Measurements from ENCODE around the gene GLIS1. TPM values are rescaled to one million over a fixed set of nuclear protein-coding genes. Genes with fewer than 3 reads are reported as not detected.

The GLIS1 gene
- polyA plus RNA-seq, 1 donor, result 0.58 TPM

- WGBS (ENCODE audit: insufficient coverage, low lambda C conversion rate), result no CpG with 5 or more reads among the region's 5 CpGs
- Histone ChIP-seq H3K36me3 (ENCODE audit: control insufficient read depth, insufficient read depth, low read length) (no peaks in the 10 kb centered on the region), H3K9me3 (ENCODE audit: control insufficient read depth, low read depth, low read length) (peaks cover 3% of the 10 kb centered on the region), H3K27ac (ENCODE audit: low read length) (no peak overlapping the region), H3K4me1 (ENCODE audit: control insufficient read depth, insufficient read depth, low read length) (peaks cover 9% of the 10 kb centered on the region), H3K4me3 (ENCODE audit: low read length) (no peak overlapping the region), H3K27me3 (ENCODE audit: control insufficient read depth, insufficient read depth, low read length) (no peaks in the 10 kb centered on the region)
- DNase-seq, result no peak
Measured at GRCh38 chr1:53530550-53530949, 208.4 kb downstream of the GLIS1 start.

- Histone ChIP-seq H3K27me3 (ENCODE audit: control insufficient read depth, insufficient read depth, low read length) (no peaks in the 10 kb centered on the region), H3K4me3 (ENCODE audit: low read length) (no peak overlapping the region), H3K9me3 (ENCODE audit: control insufficient read depth, low read depth, low read length) (peaks cover 3% of the 10 kb centered on the region), H3K4me1 (ENCODE audit: control insufficient read depth, insufficient read depth, low read length) (peaks cover 9% of the 10 kb centered on the region), H3K36me3 (ENCODE audit: control insufficient read depth, insufficient read depth, low read length) (no peaks in the 10 kb centered on the region), H3K27ac (ENCODE audit: low read length) (no peak overlapping the region)
- no peak for DNase-seq
- no CpG with 5 or more reads among the region's 14 CpGs for WGBS (ENCODE audit: insufficient coverage, low lambda C conversion rate)
Measured at GRCh38 chr1:53529555-53529954, 209.4 kb downstream of the GLIS1 start.

GRCh38 chr1:53527368-53527767, 211.6 kb downstream of the GLIS1 start:
- no peaks in the 10 kb centered on the region for H3K27me3 ChIP-seq (ENCODE audit: control insufficient read depth, insufficient read depth, low read length)
- no CpG with 5 or more reads among the region's 7 CpGs for WGBS (ENCODE audit: insufficient coverage, low lambda C conversion rate)
- no peaks in the 10 kb centered on the region for H3K36me3 ChIP-seq (ENCODE audit: control insufficient read depth, insufficient read depth, low read length)
- H3K9me3 ChIP-seq (ENCODE audit: control insufficient read depth, low read depth, low read length), result peaks cover 3% of the 10 kb centered on the region
- no peak overlapping the region for H3K27ac ChIP-seq (ENCODE audit: low read length)
- no peak for DNase-seq
- peaks cover 9% of the 10 kb centered on the region for H3K4me1 ChIP-seq (ENCODE audit: control insufficient read depth, insufficient read depth, low read length)
- no peak overlapping the region for H3K4me3 ChIP-seq (ENCODE audit: low read length)

GRCh38 chr1:53526451-53527101, 212.4 kb downstream of the GLIS1 start:
- H3K36me3 ChIP-seq (ENCODE audit: control insufficient read depth, insufficient read depth, low read length), result no peaks in the 10 kb centered on the region
- peaks cover 3% of the 10 kb centered on the region for H3K9me3 ChIP-seq (ENCODE audit: control insufficient read depth, low read depth, low read length)
- no peak overlapping the region for H3K4me3 ChIP-seq (ENCODE audit: low read length)
- H3K27me3 ChIP-seq (ENCODE audit: control insufficient read depth, insufficient read depth, low read length), result no peaks in the 10 kb centered on the region
- H3K4me1 ChIP-seq (ENCODE audit: control insufficient read depth, insufficient read depth, low read length), result peaks cover 9% of the 10 kb centered on the region
- peak in 1 of 2 donors; percentile 57 for DNase-seq
- no peak overlapping the region for H3K27ac ChIP-seq (ENCODE audit: low read length)
- no CpG with 5 or more reads among the region's 29 CpGs for WGBS (ENCODE audit: insufficient coverage, low lambda C conversion rate)

GRCh38 chr1:53525595-53525994, 213.4 kb downstream of the GLIS1 start:
- no peak for DNase-seq
- no peak overlapping the region for H3K4me3 ChIP-seq (ENCODE audit: low read length)
- H3K27me3 ChIP-seq (ENCODE audit: control insufficient read depth, insufficient read depth, low read length), result no peaks in the 10 kb centered on the region
- peaks cover 9% of the 10 kb centered on the region for H3K4me1 ChIP-seq (ENCODE audit: control insufficient read depth, insufficient read depth, low read length)
- WGBS (ENCODE audit: insufficient coverage, low lambda C conversion rate), result no CpG with 5 or more reads among the region's 11 CpGs
- no peak overlapping the region for H3K27ac ChIP-seq (ENCODE audit: low read length)
- peaks cover 3% of the 10 kb centered on the region for H3K9me3 ChIP-seq (ENCODE audit: control insufficient read depth, low read depth, low read length)
- H3K36me3 ChIP-seq (ENCODE audit: control insufficient read depth, insufficient read depth, low read length), result no peaks in the 10 kb centered on the region

- 93% methylated on average over 7 of the region's 35 CpGs for WGBS (ENCODE audit: insufficient coverage, low lambda C conversion rate)
- H3K27ac ChIP-seq (ENCODE audit: low read length), result no peak overlapping the region
- H3K27me3 ChIP-seq (ENCODE audit: control insufficient read depth, insufficient read depth, low read length), result no peaks in the 10 kb centered on the region
- peaks cover 3% of the 10 kb centered on the region for H3K9me3 ChIP-seq (ENCODE audit: control insufficient read depth, low read depth, low read length)
- no peak overlapping the region for H3K4me3 ChIP-seq (ENCODE audit: low read length)
- H3K36me3 ChIP-seq (ENCODE audit: control insufficient read depth, insufficient read depth, low read length), result no peaks in the 10 kb centered on the region
- peak in 1 of 2 donors; percentile 21 for DNase-seq
- H3K4me1 ChIP-seq (ENCODE audit: control insufficient read depth, insufficient read depth, low read length), result peaks cover 9% of the 10 kb centered on the region
Measured at GRCh38 chr1:53524428-53525375, 214.3 kb downstream of the GLIS1 start.

GRCh38 chr1:53521924-53522552, 216.9 kb downstream of the GLIS1 start:
- H3K9me3 ChIP-seq (ENCODE audit: control insufficient read depth, low read depth, low read length), result peaks cover 3% of the 10 kb centered on the region
- H3K36me3 ChIP-seq (ENCODE audit: control insufficient read depth, insufficient read depth, low read length), result no peaks in the 10 kb centered on the region
- H3K27me3 ChIP-seq (ENCODE audit: control insufficient read depth, insufficient read depth, low read length), result no peaks in the 10 kb centered on the region
- H3K27ac ChIP-seq (ENCODE audit: low read length), result no peak overlapping the region
- H3K4me3 ChIP-seq (ENCODE audit: low read length), result no peak overlapping the region
- peaks cover 13% of the 10 kb centered on the region for H3K4me1 ChIP-seq (ENCODE audit: control insufficient read depth, insufficient read depth, low read length)
- DNase-seq, result peak in 1 of 2 donors; percentile 35
- 76% methylated on average over 3 of the region's 11 CpGs for WGBS (ENCODE audit: insufficient coverage, low lambda C conversion rate)

GRCh38 chr1:53520481-53520880, 218.5 kb downstream of the GLIS1 start:
- no CpG with 5 or more reads among the region's 13 CpGs for WGBS (ENCODE audit: insufficient coverage, low lambda C conversion rate)
- no peak overlapping the region for H3K4me3 ChIP-seq (ENCODE audit: low read length)
- no peak overlapping the region for H3K27ac ChIP-seq (ENCODE audit: low read length)
- DNase-seq, result no peak
- H3K36me3 ChIP-seq (ENCODE audit: control insufficient read depth, insufficient read depth, low read length), result no peaks in the 10 kb centered on the region
- H3K4me1 ChIP-seq (ENCODE audit: control insufficient read depth, insufficient read depth, low read length), result peaks cover 4% of the 10 kb centered on the region
- no peaks in the 10 kb centered on the region for H3K27me3 ChIP-seq (ENCODE audit: control insufficient read depth, insufficient read depth, low read length)
- H3K9me3 ChIP-seq (ENCODE audit: control insufficient read depth, low read depth, low read length), result no peaks in the 10 kb centered on the region

- no peaks in the 10 kb centered on the region for H3K9me3 ChIP-seq (ENCODE audit: control insufficient read depth, low read depth, low read length)
- H3K27me3 ChIP-seq (ENCODE audit: control insufficient read depth, insufficient read depth, low read length), result no peaks in the 10 kb centered on the region
- no peaks in the 10 kb centered on the region for H3K36me3 ChIP-seq (ENCODE audit: control insufficient read depth, insufficient read depth, low read length)
- H3K4me1 ChIP-seq (ENCODE audit: control insufficient read depth, insufficient read depth, low read length), result peaks cover 4% of the 10 kb centered on the region
- no CpG with 5 or more reads among the region's 8 CpGs for WGBS (ENCODE audit: insufficient coverage, low lambda C conversion rate)
- peak in 1 of 2 donors; percentile 40 for DNase-seq
- no peak overlapping the region for H3K4me3 ChIP-seq (ENCODE audit: low read length)
- H3K27ac ChIP-seq (ENCODE audit: low read length), result no peak overlapping the region
Measured at GRCh38 chr1:53519421-53519820, 219.5 kb downstream of the GLIS1 start.

GRCh38 chr1:53518775-53519174, 220.2 kb downstream of the GLIS1 start:
- H3K4me3 ChIP-seq (ENCODE audit: low read length), result no peak overlapping the region
- H3K27ac ChIP-seq (ENCODE audit: low read length), result no peak overlapping the region
- no peaks in the 10 kb centered on the region for H3K9me3 ChIP-seq (ENCODE audit: control insufficient read depth, low read depth, low read length)
- H3K4me1 ChIP-seq (ENCODE audit: control insufficient read depth, insufficient read depth, low read length), result peaks cover 4% of the 10 kb centered on the region
- no peaks in the 10 kb centered on the region for H3K27me3 ChIP-seq (ENCODE audit: control insufficient read depth, insufficient read depth, low read length)
- no CpG with 5 or more reads among the region's 6 CpGs for WGBS (ENCODE audit: insufficient coverage, low lambda C conversion rate)
- peak in 1 of 2 donors; percentile 36 for DNase-seq
- H3K36me3 ChIP-seq (ENCODE audit: control insufficient read depth, insufficient read depth, low read length), result no peaks in the 10 kb centered on the region
